SK-N-MC (cell line): ENCODE measurements around the gene SPTSSB.

Experiments used
- EZH2 ChIP-seq: fragments of 200-600 bp; sonication (generic); IDR thresholded peaks from one replicate; pipeline ENCODE4 v1.6.1; 2017; ENCODE audit warnings: antibody characterized with exemption
- FOXP2 ChIP-seq: optimal IDR thresholded peaks from 2 replicates; pipeline ENCODE3; 2011; ENCODE audit warnings: mild to moderate bottlenecking, moderate library complexity; ENCODE audit not compliant: insufficient read depth; ENCODE audit errors: extremely low read length, control extremely low read depth
- POLR2AphosphoS5 ChIP-seq: IDR thresholded peaks from 2 replicates; pipeline ENCODE4 v1.6.1; 2012; ENCODE audit warnings: mild to moderate bottlenecking, low read depth, low read length, borderline replicate concordance

DNA sequence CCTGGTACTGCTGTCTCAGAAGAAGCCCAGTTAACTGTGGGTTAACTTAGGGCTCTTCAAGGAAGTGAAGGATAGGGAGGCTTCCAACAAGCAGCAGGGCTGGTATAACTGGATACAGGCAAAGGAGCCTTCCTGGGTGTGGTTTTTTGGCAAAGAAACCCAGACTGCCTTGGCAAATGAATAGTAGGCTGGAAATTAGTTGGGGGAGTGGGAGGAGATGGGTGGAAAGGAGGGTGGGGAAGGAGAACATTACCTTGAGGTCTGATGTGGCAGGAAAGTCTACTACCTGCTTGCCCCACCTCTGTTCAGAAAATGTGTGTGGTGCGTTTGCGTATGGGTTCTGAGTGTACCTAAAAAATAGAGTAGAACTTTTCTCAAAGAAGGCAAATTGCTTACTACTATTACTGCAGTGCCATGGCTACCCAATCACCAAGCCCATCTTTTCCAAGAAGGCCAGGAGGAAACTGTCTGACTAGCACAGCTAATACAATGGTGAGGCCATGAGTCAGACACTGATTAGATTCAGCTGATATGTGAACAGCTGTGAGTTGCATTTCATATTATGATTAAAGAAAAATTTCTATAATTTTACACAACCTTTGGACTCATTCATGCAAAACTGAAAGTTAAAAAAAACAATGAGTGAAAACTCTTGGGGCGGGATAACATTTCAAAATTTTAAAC, 55.2 kb downstream of the SPTSSB start:
- TF ChIP-seq FOXP2: no peak
- TF ChIP-seq EZH2: no peak
- TF ChIP-seq POLR2AphosphoS5: no peak
